ENCODE data around the gene HCRTR2. TPM values are rescaled to one million over a fixed set of nuclear protein-coding genes. Genes with fewer than 3 reads are reported as not detected.

HCRTR2 gene
- total and polyA plus RNA-seq, 12 donors, result 0.14 TPM; not detected in 11

DNA sequence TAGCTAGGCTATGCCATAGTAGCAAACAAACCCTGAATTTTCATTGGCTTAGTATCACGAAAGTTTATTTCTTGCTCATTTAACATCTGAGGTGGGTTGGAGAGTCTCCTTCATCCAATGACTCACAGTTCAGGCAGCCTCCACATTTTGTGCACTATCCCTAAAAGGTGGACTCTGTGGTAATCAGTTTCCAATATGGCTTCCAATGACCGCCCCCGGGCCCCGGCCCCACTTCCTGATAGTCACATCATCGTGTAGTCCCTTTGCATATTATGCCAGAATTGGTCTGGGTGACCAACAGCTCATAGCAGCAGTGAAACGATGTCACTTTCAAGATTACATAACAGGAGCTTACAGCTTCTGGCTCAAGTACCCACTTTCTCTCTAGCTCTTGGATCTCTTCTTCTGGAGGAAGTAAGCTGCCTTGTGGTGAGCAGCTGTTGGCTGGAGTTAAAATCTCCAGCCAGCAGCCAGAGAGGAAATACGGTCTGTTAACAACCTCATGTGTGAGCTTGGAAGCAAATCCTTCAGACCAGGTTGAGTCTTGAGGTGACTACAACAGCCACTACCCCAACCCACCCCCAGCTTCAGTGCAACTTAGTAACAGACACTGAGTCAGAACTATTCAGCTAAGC lies 7.8 kb downstream of the HCRTR2 start:
- Histone ChIP-seq H3K27me3 (peaks cover 0 to 10% (median 0%) of the 10 kb centered on the region in 7 donors), H3K9me3 (no peaks in the 10 kb centered on the region), H3K4me1 (no peaks in the 10 kb centered on the region), H3K27ac (no peak overlapping the region), H3K36me3 (no peaks in the 10 kb centered on the region), H3K4me3 (no peak overlapping the region)
- TF ChIP-seq CTCF (IDR thresholded peaks at IDR 0.05), result no peak
- DNase-seq (no peak), ATAC-seq (no peak)
- intact Hi-C loops (cut with DNase I), result no loop called here
- 61 to 68% methylated on average over 7 of the region's 7 CpGs for WGBS, 2 donors

DNA sequence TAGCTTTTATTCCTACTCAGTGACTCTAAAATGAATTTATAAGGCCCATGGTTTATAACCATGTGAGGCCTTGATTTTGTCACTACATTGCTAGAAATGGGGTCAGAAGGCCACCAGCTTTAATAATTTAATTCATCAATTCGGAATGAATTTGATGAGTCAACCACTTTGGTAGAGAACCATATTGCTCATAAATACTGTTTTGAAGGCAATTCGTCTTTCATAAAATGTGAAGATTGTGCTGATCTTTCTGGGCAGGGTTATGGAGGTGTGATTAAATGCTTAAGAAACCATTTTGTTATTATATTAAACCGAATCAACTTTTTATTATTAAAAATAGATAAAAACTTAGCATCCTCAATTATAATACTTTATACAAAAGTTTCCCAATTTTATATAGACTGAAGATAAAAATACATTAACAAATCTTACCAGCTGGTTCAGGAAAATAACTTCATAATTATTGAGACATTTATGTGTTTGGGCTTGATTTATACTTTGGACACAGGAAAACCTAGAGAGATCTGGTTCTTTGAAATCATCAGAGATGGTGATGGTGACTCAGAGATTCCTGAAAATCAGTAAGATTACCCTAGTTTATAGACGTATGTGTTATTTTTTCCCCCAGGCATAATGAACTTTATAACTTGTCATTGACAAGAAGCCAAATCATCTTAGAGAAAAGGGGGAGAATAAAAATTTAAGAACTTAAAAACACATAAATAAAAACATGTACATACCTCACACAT lies 10.6 kb downstream of the HCRTR2 start:
- H3K36me3 ChIP-seq, result no peaks in the 10 kb centered on the region
- no peak for TF ChIP-seq CTCF (IDR thresholded peaks at IDR 0.05)
- DNase-seq, result no peak
- H3K27me3 ChIP-seq, result no peaks in the 10 kb centered on the region
- H3K27ac ChIP-seq, result no peak overlapping the region
- WGBS, 2 donors, result 70 to 77% methylated on average over 4 of the region's 4 CpGs
- no peak for ATAC-seq
- H3K4me3 ChIP-seq, result no peak overlapping the region
- H3K9me3 ChIP-seq, result no peaks in the 10 kb centered on the region
- H3K4me1 ChIP-seq, result no peaks in the 10 kb centered on the region
- intact Hi-C loops (cut with DNase I), result no loop called here

DNA sequence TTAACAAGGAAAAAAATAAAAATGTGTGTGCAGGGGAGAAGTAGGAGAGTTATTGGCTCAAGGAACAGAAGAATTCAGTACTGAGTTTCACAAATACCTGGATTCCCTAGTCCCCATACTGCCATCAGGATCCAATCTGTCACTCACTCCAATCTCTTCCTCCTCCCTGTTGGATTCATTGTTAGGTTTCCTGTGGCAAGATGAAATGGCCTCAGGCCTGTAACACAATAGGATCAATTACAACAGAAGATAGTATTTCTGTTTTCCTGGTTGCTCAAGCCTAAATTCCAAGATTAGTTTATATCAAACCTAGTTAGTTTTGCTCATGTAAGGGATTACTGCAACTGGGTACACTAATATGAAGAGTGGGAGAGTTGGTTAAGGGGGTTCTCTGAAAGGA lies 24.4 kb downstream of the HCRTR2 start:
- no peaks in the 10 kb centered on the region for H3K36me3 ChIP-seq
- no peak for DNase-seq
- no peak for TF ChIP-seq CTCF (IDR thresholded peaks at IDR 0.05)
- H3K27ac ChIP-seq, result no peak overlapping the region
- no peaks in the 10 kb centered on the region for H3K9me3 ChIP-seq
- no peaks in the 10 kb centered on the region for H3K27me3 ChIP-seq
- no peaks in the 10 kb centered on the region for H3K4me1 ChIP-seq
- intact Hi-C loops (cut with DNase I), result no loop called here
- no peak overlapping the region for H3K4me3 ChIP-seq
- ATAC-seq, result no peak

- ATAC-seq (no peak), DNase-seq (no peak)
- Histone ChIP-seq H3K27ac (no peak overlapping the region), H3K27me3 (no peaks in the 10 kb centered on the region), H3K4me1 (no peaks in the 10 kb centered on the region), H3K36me3 (no peaks in the 10 kb centered on the region), H3K4me3 (no peak overlapping the region), H3K9me3 (no peaks in the 10 kb centered on the region)
- intact Hi-C loops (cut with DNase I), result no loop called here
- no peak for TF ChIP-seq CTCF (IDR thresholded peaks at IDR 0.05)
These were observed 24.9 kb downstream of the HCRTR2 start for GRCh38 chr6:55199239-55199638.

All from heart right ventricle (tissue), 16 donors.